Central memory CD4-positive, alpha-beta T cell (primary cell): Measurements from ENCODE around the gene ZNF573.
A peak's percentile ranks its signal among the peaks of the same experiment; 100 is the strongest.

Experiments used
- DNase-seq: peaks from one replicate; pipeline ENCODE4 v3.0.0; 2022

ZNF573 gene

DNA sequence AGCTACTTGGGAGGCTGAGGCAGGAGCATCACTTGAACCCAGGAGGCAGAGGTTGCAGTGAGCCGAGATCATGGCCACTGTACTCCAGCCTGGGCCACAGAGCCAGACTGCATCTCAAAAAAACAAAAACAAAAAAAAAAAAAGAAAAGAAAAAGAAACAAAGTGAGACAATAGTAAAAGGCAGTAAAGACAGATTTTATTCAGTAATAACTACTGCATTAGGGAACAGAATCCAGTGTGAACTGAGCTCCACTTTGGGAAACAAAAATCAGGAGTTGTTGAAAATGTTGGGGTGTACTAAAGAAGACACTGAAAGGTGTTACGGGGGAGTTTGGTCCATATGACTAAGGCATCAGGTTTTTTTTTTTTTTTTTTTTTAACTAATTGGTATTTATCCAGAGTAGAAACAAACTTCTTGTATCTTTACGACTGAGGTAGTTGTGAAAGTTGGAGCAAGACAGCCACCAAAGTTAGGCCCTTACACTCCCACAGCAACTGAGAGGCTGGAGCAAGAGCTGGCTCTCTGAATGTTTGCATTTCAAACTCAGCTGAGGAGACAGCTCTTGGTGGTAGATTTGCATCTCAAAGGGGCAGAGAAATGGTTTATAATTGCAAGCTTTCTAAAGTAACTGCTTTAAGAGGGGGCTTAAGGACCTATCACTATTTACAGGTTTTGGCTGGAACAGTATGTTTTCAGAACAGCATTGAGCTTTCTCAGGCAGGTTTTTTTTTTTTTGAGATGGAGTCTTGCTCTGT lies 84.1 kb downstream of the ZNF573 start:
- DNase-seq, result no peak

DNA sequence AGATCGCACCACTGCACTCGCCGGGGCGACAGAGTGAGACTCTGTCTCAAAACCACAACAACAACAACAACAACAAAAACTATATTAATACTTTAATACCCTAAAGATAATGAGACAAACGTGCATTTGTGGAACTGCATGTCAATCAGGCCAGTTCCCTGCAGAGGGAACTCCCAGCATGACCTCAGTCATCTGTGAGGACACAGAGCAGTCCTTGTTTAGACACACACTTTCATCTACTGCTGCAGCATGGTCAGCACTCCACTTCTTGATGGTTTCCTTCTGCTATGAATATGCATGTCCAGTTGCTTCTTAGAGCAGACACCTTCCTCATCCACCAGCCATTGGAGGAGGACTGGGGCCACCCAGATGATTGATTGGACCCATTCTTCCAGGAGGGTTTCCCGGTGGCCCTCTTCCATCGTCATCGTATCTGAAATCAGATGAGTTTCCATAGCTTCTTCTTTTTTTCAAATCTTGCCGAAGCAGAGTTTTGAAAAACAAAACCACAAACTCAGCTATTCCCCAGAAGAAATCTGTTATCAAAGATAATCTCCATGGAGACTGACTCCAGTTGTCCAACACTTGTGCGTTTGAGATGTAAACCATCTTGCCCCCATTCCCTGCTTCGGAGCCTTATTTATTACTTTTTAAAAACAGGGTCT lies 86.3 kb downstream of the ZNF573 start:
- no peak for DNase-seq

DNA sequence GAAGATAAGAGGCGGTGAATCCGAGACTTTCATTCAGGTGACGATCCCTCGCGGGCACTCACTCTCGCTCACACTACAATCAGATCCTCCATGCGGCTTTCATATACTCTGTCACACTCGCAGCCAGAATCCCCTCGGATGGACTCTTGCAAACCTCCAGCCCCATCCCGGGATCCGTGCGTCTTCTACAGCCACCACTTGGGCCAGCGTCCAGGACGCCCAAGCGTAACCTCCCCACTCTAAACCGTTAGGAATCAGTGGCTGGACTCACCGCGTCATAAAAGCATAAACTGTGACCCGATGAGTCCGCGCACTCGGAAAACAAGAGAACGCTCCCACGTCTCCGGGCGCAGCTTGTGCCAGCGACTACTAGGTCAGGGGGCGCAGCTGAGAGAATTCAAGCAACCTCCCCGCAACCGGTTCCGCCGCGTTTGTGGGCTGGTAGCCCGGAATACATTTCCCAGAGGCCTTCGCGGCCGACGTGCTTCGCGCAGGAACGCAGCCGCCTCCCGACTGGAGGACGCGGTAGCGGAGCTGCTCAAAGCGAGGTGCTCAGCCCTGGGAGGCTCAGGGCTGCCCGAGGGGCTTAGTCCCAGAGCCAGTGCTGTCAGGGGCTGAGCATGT lies 87.4 kb downstream of the ZNF573 start:
- peak; percentile 69 for DNase-seq
